Adrenal gland (tissue), 12 donors: Measurements from ENCODE around the gene AP2A2. TPM values are rescaled to one million over a fixed set of nuclear protein-coding genes. Genes with fewer than 3 reads are reported as not detected.

Experiments
- DNase-seq, 7 donors: peaks; one replicate each; pipeline ENCODE4 v3.0.0-alpha.2; 2019 to 2020
- H3K27ac ChIP-seq, 5 donors: fragments of 200-600 bp; sonication (generic) in 4 of 5; 1 replicate in 3 of 5; 2 replicates in 2 of 5; pipeline versions ENCODE4 v1.5.1 to v1.8.0; 2016 to 2020; ENCODE audit warnings: mild to moderate bottlenecking in 1 of 5
- H3K27me3 ChIP-seq: fragments of 200-600 bp; 2 replicates; pipeline ENCODE4 v1.8.0; 2021
- H3K36me3 ChIP-seq, 2 donors: fragments of 200-600 bp; replicated peaks in 1 of 2; 1 replicate in 1 of 2; 2 replicates in 1 of 2; pipeline versions ENCODE4 v1.5.1 to v1.8.0; 2018 to 2022
- H3K4me1 ChIP-seq, 2 donors: fragments of 200-600 bp; replicated peaks in 1 of 2; 1 replicate in 1 of 2; 2 replicates in 1 of 2; pipeline versions ENCODE4 v1.5.1 to v1.8.0; 2018 to 2021
- H3K4me3 ChIP-seq, 4 donors: fragments of 200-600 bp; sonication (generic) in 3 of 4; one replicate each; pipeline ENCODE4 v1.5.1; 2016 to 2018
- H3K9me3 ChIP-seq, 3 donors: fragments of 200-600 bp; sonication (generic) in 1 of 3; replicated peaks in 1 of 3; 1 replicate in 2 of 3; 2 replicates in 1 of 3; pipeline versions ENCODE4 v1.5.1 to v1.8.0; 2016 to 2021
- POLR2A ChIP-seq, 2 donors: fragments of 450-650 bp; IDR thresholded peaks; one replicate each; pipeline ENCODE4 v1.6.1; 2017; ENCODE audit warnings: antibody characterized with exemption in 2 of 2, mild to moderate bottlenecking in 2 of 2, moderate library complexity in 1 of 2
- WGBS, 4 donors: extraction: QIAGEN DNeasy Blood & Tissue Kit in 2 of 4; methylation state at CpG; one replicate each; pipeline versions ENCODE4 v1.1.5 to v1.1.7; 2013 to 2017; 5-methylcytosine and 5-hydroxymethylcytosine counted together
- intact Hi-C, 2 donors: fragments of 100-400 bp; cut with DNase I; formaldehyde crosslinking; loops; one replicate each; pipeline versions ENCODE4 v1.14.1 to v1.15.0; 2022 to 2023
- polyA plus RNA-seq, 3 donors: library from polyadenylated mRNA; stranded (reverse); fragments of 200-250 nt in 2 of 3; fragments of 350-450 nt in 1 of 3; fragmentation: Illumina TruSeq in 1 of 3; extraction: RNeasy Lipid Tissue Mini Kit (QIAGEN cat#74804) in 1 of 3; gene quantifications; one replicate each; pipeline ENCODE4 v1.2.3, GENCODE V29; 2013 to 2014
- total RNA-seq, 9 donors: library from RNA; depleted of rRNA in 4 of 9; stranded (reverse); fragments of >200 nt in 4 of 9; fragments of 120-200 nt in 1 of 9; fragmentation: NEBNext Ultra II Directional in 1 of 9; extraction: Animal tissue kit (Norgen Biotek cat#: 25700) in 1 of 9; gene quantifications; one replicate each; pipeline versions ENCODE4 v1.1.0 to v1.2.4, GENCODE V29; 2013 to 2023
- TF ChIP-seq, protein P1 (sequence below), 6 experiments: fragments of 450-650 bp in 4 of 6; fragments of 200-600 bp in 2 of 6; sonication (generic) in 1 of 6; IDR thresholded peaks; 1 replicate in 5 of 6; 2 replicates in 1 of 6; pipeline versions ENCODE4 v1.5.1 to v1.8.0; 2016 to 2021; ENCODE audit warnings: antibody characterized with exemption in 6 of 6, mild to moderate bottlenecking in 2 of 6, moderate library complexity in 1 of 6
- donor health status: healthy with polysubstance abuse.
- donor health status: Bipolar disorder and iron deficiency.
- donor health status: DM: yes; HTN: yes; CAD: no.
- donor health status: DM: no; HTN: no; CAD: no.
- donor health status: DM: no; HTN: no; CAD: no.
- donor health status: DM: yes; HTN: yes; CAD: no.

Gene AP2A2
- total and polyA plus RNA-seq, 12 donors, result 15.3 to 115 (median 73.1) TPM

DNA sequence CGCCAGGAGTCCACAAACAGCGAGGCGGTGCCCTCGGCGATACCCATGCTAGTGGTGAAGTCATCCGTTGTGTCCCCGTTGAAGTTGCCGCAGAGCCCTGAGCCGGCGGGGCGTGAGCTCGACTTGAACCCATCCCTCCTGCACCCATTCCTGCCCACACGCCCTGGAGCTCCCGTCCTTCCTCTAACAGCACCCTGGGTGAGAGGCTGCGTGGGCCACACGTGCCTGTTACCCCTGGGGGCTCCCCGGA, 102.5 kb downstream of the AP2A2 start:
- Histone ChIP-seq H3K4me3 (no peak overlapping the region), H3K36me3 (no peaks in the 10 kb centered on the region), H3K27ac (no peak overlapping the region), H3K9me3 (no peaks in the 10 kb centered on the region), H3K4me1 (no peaks in the 10 kb centered on the region), H3K27me3 (no peaks in the 10 kb centered on the region)
- intact Hi-C loops, result no loop called here
- TF ChIP-seq, protein P1, sequence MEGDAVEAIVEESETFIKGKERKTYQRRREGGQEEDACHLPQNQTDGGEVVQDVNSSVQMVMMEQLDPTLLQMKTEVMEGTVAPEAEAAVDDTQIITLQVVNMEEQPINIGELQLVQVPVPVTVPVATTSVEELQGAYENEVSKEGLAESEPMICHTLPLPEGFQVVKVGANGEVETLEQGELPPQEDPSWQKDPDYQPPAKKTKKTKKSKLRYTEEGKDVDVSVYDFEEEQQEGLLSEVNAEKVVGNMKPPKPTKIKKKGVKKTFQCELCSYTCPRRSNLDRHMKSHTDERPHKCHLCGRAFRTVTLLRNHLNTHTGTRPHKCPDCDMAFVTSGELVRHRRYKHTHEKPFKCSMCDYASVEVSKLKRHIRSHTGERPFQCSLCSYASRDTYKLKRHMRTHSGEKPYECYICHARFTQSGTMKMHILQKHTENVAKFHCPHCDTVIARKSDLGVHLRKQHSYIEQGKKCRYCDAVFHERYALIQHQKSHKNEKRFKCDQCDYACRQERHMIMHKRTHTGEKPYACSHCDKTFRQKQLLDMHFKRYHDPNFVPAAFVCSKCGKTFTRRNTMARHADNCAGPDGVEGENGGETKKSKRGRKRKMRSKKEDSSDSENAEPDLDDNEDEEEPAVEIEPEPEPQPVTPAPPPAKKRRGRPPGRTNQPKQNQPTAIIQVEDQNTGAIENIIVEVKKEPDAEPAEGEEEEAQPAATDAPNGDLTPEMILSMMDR (IDR thresholded peaks at IDR 0.05), result no peak
- no peak for TF ChIP-seq POLR2A (IDR thresholded peaks at IDR 0.05)
- no peak for DNase-seq
- WGBS, 4 donors, result 77 to 88% (median 87%) methylated on average over 12 to 17 of the region's 17 CpGs

DNA sequence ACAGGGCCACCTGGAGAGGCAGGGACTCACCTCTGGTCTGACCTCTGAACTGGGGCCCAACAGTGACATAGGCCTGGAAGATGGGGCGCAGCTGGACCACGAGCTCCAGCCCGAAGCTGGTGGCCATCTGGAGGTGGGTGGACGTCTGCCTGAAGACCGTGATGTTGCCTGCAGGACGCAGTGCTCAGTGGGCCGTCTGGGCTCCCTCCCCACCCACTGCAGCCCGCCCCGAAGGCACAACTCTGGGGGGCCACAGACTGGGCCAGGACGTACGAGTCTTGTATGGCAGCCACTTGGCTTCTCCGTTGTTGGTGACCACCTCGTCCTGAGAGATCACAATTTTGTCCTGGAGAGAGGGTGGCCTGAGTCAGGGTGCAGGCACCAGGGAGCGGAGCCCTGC, 102.9 kb downstream of the AP2A2 start:
- TF ChIP-seq POLR2A (IDR thresholded peaks at IDR 0.05), result no peak
- TF ChIP-seq, protein P1 (IDR thresholded peaks at IDR 0.05), result no peak
- H3K4me1 ChIP-seq, result no peaks in the 10 kb centered on the region
- no peaks in the 10 kb centered on the region for H3K9me3 ChIP-seq
- H3K4me3 ChIP-seq, result no peak overlapping the region
- H3K27ac ChIP-seq, result no peak overlapping the region
- DNase-seq, result no peak
- H3K27me3 ChIP-seq, result no peaks in the 10 kb centered on the region
- 68 to 88% (median 82%) methylated on average over 5 to 14 of the region's 14 CpGs for WGBS, 4 donors
- intact Hi-C loops, result no loop called here
- H3K36me3 ChIP-seq, result no peaks in the 10 kb centered on the region

DNA sequence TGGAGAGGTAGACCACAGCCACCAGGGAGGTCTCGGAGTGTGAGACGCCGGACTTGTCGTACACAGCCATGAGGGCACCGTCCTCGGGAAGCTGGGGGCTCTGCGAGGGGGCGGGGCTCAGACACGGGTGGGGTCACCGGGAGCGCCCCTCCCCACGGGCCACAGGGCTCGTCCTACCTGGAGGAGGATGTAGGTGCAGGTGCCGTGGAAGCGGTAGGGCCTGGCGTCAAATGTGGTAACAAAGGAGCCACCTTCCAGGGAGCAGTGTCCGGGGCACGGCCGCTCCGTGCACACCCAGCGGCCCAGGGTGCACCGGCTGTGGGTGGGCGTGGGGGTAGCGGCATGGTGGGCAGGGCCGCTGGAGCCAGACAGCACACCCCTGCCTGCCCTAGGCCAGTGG, 103.4 kb downstream of the AP2A2 start:
- Histone ChIP-seq H3K27ac (no peak overlapping the region), H3K4me3 (no peak overlapping the region), H3K9me3 (no peaks in the 10 kb centered on the region), H3K27me3 (no peaks in the 10 kb centered on the region), H3K4me1 (peaks cover 0 to 3% of the 10 kb centered on the region in 2 donors), H3K36me3 (no peaks in the 10 kb centered on the region)
- 80 to 92% (median 84%) methylated on average over 10 to 25 of the region's 25 CpGs for WGBS, 4 donors
- TF ChIP-seq POLR2A (IDR thresholded peaks at IDR 0.05), result no peak
- TF ChIP-seq, protein P1 (IDR thresholded peaks at IDR 0.05), result no peak
- intact Hi-C loops, result no loop called here
- no peak for DNase-seq

DNA sequence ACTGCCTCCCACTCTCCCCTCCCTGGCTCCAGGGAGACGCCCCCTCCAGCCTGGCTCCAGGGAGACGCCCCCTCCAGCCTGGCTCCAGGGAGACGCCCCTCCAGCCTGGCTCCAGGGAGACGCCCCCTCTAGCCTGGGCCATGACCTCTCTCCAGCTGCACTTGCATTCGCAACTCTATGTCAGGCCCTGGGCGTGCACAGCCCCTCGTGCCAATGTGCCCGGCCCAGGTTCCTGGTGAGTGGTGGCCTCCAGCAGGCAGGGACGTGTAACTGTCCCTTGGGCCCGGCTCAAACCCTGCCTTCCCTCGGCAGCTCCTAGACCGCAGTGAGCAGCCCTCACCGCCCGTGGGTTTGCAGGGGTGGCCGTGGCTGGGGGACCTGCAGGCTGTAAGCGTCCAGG, 104.0 kb downstream of the AP2A2 start:
- no peak for TF ChIP-seq POLR2A (IDR thresholded peaks at IDR 0.05)
- no peak overlapping the region for H3K27ac ChIP-seq
- no peaks in the 10 kb centered on the region for H3K9me3 ChIP-seq
- no peak for DNase-seq
- peaks cover 0 to 4% of the 10 kb centered on the region in 2 donors for H3K4me1 ChIP-seq
- H3K27me3 ChIP-seq, result no peaks in the 10 kb centered on the region
- H3K4me3 ChIP-seq, result no peak overlapping the region
- 57 to 68% (median 62%) methylated on average over 10 to 16 of the region's 16 CpGs; no CpG with 5 or more reads in 1 of the 4 donors for WGBS, 4 donors
- intact Hi-C loops, result no loop called here
- no peaks in the 10 kb centered on the region for H3K36me3 ChIP-seq

DNA sequence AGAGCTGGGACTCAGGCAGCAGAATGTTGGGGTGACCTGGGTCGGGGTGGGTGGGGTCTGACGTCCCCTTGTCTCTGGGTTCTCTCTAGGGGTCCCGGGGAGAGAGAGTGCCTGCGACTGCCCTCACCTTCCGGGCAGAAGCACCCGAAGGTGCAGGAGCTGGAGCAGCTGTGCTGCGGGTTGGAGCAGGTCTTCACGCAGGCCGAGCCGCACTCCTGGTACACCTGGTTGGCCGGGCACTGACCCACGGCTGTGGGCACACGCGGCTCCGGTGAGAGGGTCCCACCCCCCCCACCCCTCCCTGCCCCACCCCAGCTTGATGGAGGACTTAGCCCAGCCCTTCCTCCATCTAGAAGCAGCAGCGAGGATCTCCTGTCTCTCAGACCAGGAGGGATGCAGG, 104.4 kb downstream of the AP2A2 start:
- Histone ChIP-seq H3K4me1 (peaks cover 0 to 4% of the 10 kb centered on the region in 2 donors), H3K27ac (no peak overlapping the region), H3K9me3 (no peaks in the 10 kb centered on the region), H3K4me3 (no peak overlapping the region), H3K27me3 (no peaks in the 10 kb centered on the region), H3K36me3 (no peaks in the 10 kb centered on the region)
- no peak for TF ChIP-seq POLR2A (IDR thresholded peaks at IDR 0.05)
- TF ChIP-seq, protein P1 (IDR thresholded peaks at IDR 0.05), result no peak
- no peak for DNase-seq
- 56 to 94% (median 71%) methylated on average over 6 to 16 of the region's 16 CpGs for WGBS, 4 donors
- intact Hi-C loops, result no loop called here
